BLaER1 treated with 17β-estradiol and CSF1 and Interleukin-3, amounts not matched to agents 10 nM and 100 nM (cell line): Measurements from ENCODE around the gene ZNF45.
"Not testable (repeated sequence)": the region's sequence is repeated elsewhere in the genome, so short reads cannot be mapped to it uniquely, and the experiment has no call there.

Experiments
- H3K27ac ChIP-seq, 11 experiments: shearing (Covaris generic); formaldehyde crosslinking; 2 replicates each; pipeline ENCODE4 v1.8.1; 2022
- H3K27me3 ChIP-seq, 11 experiments: shearing (Covaris generic); formaldehyde crosslinking; 2 replicates each; pipeline ENCODE4 v1.8.1; 2022
- H3K36me3 ChIP-seq, 11 experiments: shearing (Covaris generic); formaldehyde crosslinking; 2 replicates each; pipeline ENCODE4 v1.8.1; 2022
- H3K4me1 ChIP-seq, 10 experiments: shearing (Covaris generic); formaldehyde crosslinking; 2 replicates each; pipeline ENCODE4 v1.8.1; 2022
- H3K4me2 ChIP-seq, 11 experiments: shearing (Covaris generic); formaldehyde crosslinking; 2 replicates each; pipeline ENCODE4 v1.8.1; 2022
- H3K4me3 ChIP-seq, 10 experiments: shearing (Covaris generic); formaldehyde crosslinking; 2 replicates each; pipeline ENCODE4 v1.8.1; 2022
- H3K9ac ChIP-seq, 11 experiments: shearing (Covaris generic); formaldehyde crosslinking; 2 replicates each; pipeline ENCODE4 v1.8.1; 2022
- H3K9me3 ChIP-seq, 11 experiments: shearing (Covaris generic); formaldehyde crosslinking; replicated peaks in 1 of 11; 2 replicates each; pipeline ENCODE4 v1.8.1; 2022
- H4K20me1 ChIP-seq, 11 experiments: shearing (Covaris generic); formaldehyde crosslinking; 2 replicates each; pipeline ENCODE4 v1.8.1; 2022
- Cebpa-rat ChIP-seq, 11 experiments: shearing (Covaris generic); IDR thresholded peaks; 2 replicates each; pipeline ENCODE4 v1.8.1; 2022

The ZNF45 gene

GRCh38 chr19:43956827-43957226, 21.7 kb upstream of the ZNF45 start:
- Histone ChIP-seq H3K36me3 (peaks cover 0 to 47% (median 13%) of the 10 kb centered on the region in 11 experiments; a peak in 14 of 22 replicates), H3K27ac (no peak overlapping the region; a peak in 1 of 22 replicates), H3K27me3 (no peaks in the 10 kb centered on the region), H3K4me1 (peaks cover 0 to 15% (median 0%) of the 10 kb centered on the region in 10 experiments; a peak in 5 of 20 replicates), H4K20me1 (no peaks in the 10 kb centered on the region), H3K9me3 (peaks cover 51 to 100% (median 68%) of the 10 kb centered on the region in 11 experiments), H3K9ac (no peak overlapping the region), H3K4me3 (no peak overlapping the region), H3K4me2 (peak overlapping the region in 1 of 11 experiments; percentile 31; a peak in 1 of 22 replicates)
- no peak for TF ChIP-seq Cebpa-rat (IDR thresholded peaks at IDR 0.05)

- Histone ChIP-seq H3K4me2 (peak within 1 kb of the TSS; percentile 10 to 64 (median 56); a peak in 21 of 22 replicates), H4K20me1 (no peaks in the 10 kb centered on the region), H3K9ac (peak within 1 kb of the TSS; percentile 63 to 84 (median 78)), H3K4me1 (0 out of 20 replicates have a peak, but pooled peaks cover 0 to 1% (median 0%) of the 10 kb centered on the region in 10 experiments), H3K4me3 (peak within 1 kb of the TSS; percentile 66 to 76 (median 70)), H3K27me3 (no peaks in the 10 kb centered on the region), H3K27ac (peak within 1 kb of the TSS; percentile 39 to 80 (median 67); a peak in 21 of 22 replicates), H3K9me3 (peaks cover 72 to 99% (median 79%) of the 10 kb centered on the region in 11 experiments), H3K36me3 (peaks cover 0 to 9% (median 0%) of the 10 kb centered on the region in 11 experiments; a peak in 2 of 22 replicates)
- TF ChIP-seq Cebpa-rat (IDR thresholded peaks at IDR 0.05), result peak in 6 of 11 experiments; percentile 40 to 54 (median 44); a peak in 8 of 22 replicates
These were observed 16.0 kb upstream of the ZNF45 start, which contains the start of gene ZNF221 for GRCh38 chr19:43950834-43951645. ZNF221 (plus strand) TSS chr19:43951228; CDS start chr19:43962727, 11,499 bp downstream.

GRCh38 chr19:43949803-43950202, 14.7 kb upstream of the ZNF45 start:
- H3K4me1 ChIP-seq, H4K20me1 ChIP-seq, H3K4me3 ChIP-seq, H3K4me2 ChIP-seq, H3K27ac ChIP-seq, H3K9ac ChIP-seq, H3K27me3 ChIP-seq, H3K36me3 ChIP-seq: not testable (repeated sequence)
- H3K9me3 ChIP-seq, result peaks cover 65 to 99% (median 88%) of the 10 kb centered on the region in 11 experiments

- H4K20me1 ChIP-seq, H3K36me3 ChIP-seq, H3K4me1 ChIP-seq, H3K27me3 ChIP-seq, H3K9ac ChIP-seq, H3K27ac ChIP-seq, H3K4me2 ChIP-seq, H3K4me3 ChIP-seq: not testable (repeated sequence)
- H3K9me3 ChIP-seq, result peaks cover 56 to 76% (median 65%) of the 10 kb centered on the region in 11 experiments
These were observed 12.3 kb upstream of the ZNF45 start for GRCh38 chr19:43947412-43947811.

GRCh38 chr19:43941209-43941608, 6.1 kb upstream of the ZNF45 start:
- no peak overlapping the region for H3K4me3 ChIP-seq
- no peaks in the 10 kb centered on the region for H3K36me3 ChIP-seq
- no peak overlapping the region for H3K27ac ChIP-seq
- peaks cover 0 to 4% (median 0%) of the 10 kb centered on the region in 10 experiments; a peak in 2 of 20 replicates for H3K4me1 ChIP-seq
- H3K4me2 ChIP-seq, result no peak overlapping the region
- TF ChIP-seq Cebpa-rat (IDR thresholded peaks at IDR 0.05), result no peak
- H3K9me3 ChIP-seq, result peaks cover 19 to 53% (median 33%) of the 10 kb centered on the region in 11 experiments
- no peaks in the 10 kb centered on the region for H4K20me1 ChIP-seq
- no peaks in the 10 kb centered on the region for H3K27me3 ChIP-seq
- no peak overlapping the region for H3K9ac ChIP-seq

- Histone ChIP-seq H4K20me1 (no peaks in the 10 kb centered on the region), H3K9me3 (peaks cover 19 to 48% (median 28%) of the 10 kb centered on the region in 11 experiments), H3K27ac (no peak overlapping the region), H3K9ac (no peak overlapping the region), H3K4me3 (no peak overlapping the region), H3K36me3 (no peaks in the 10 kb centered on the region), H3K27me3 (no peaks in the 10 kb centered on the region), H3K4me1 (peaks cover 0 to 4% (median 1%) of the 10 kb centered on the region in 10 experiments; a peak in 7 of 20 replicates), H3K4me2 (no peak overlapping the region)
- TF ChIP-seq Cebpa-rat (IDR thresholded peaks at IDR 0.05), result no peak
These were observed 5.6 kb upstream of the ZNF45 start for GRCh38 chr19:43940719-43941118.

GRCh38 chr19:43939557-43940260, 4.6 kb upstream of the ZNF45 start:
- no peak for TF ChIP-seq Cebpa-rat (IDR thresholded peaks at IDR 0.05)
- Histone ChIP-seq H3K4me3 (no peak overlapping the region), H4K20me1 (no peaks in the 10 kb centered on the region), H3K27ac (no peak overlapping the region), H3K4me2 (no peak overlapping the region), H3K9me3 (peaks cover 19 to 38% (median 23%) of the 10 kb centered on the region in 11 experiments), H3K9ac (no peak overlapping the region), H3K27me3 (no peaks in the 10 kb centered on the region), H3K4me1 (peaks cover 0 to 6% (median 4%) of the 10 kb centered on the region in 10 experiments; a peak in 7 of 20 replicates), H3K36me3 (no peaks in the 10 kb centered on the region)

GRCh38 chr19:43936188-43936587, 1.1 kb upstream of the ZNF45 start:
- no peaks in the 10 kb centered on the region for H3K27me3 ChIP-seq
- H3K4me3 ChIP-seq, result no peak overlapping the region
- peaks cover 19 to 45% (median 23%) of the 10 kb centered on the region in 11 experiments for H3K9me3 ChIP-seq
- H3K9ac ChIP-seq, result no peak overlapping the region
- H3K36me3 ChIP-seq, result peaks cover 19 to 23% (median 23%) of the 10 kb centered on the region in 11 experiments
- H4K20me1 ChIP-seq, result no peaks in the 10 kb centered on the region
- peak overlapping the region in 4 of 11 experiments; percentile 86 to 97 (median 94); a peak in 5 of 22 replicates for H3K4me2 ChIP-seq
- no peak for TF ChIP-seq Cebpa-rat (IDR thresholded peaks at IDR 0.05)
- H3K27ac ChIP-seq, result no peak overlapping the region
- H3K4me1 ChIP-seq, result peaks cover 7 to 23% (median 19%) of the 10 kb centered on the region in 10 experiments
